RPMI8226 (cell line): ENCODE results near the gene GSE1.

Experiments used
- DNase-seq: peaks from one replicate; pipeline ENCODE4 v3.0.0-alpha.2; 2015

The GSE1 gene

GRCh38 chr16:85636234-85636812, 23.2 kb downstream of the GSE1 start:
- no peak for DNase-seq

- no peak for DNase-seq
Observed at GRCh38 chr16:85637061-85637807, 24.1 kb downstream of the GSE1 start.

GRCh38 chr16:85637808-85638647, 24.9 kb downstream of the GSE1 start:
- DNase-seq = no peak

GRCh38 chr16:85638695-85639409, 25.7 kb downstream of the GSE1 start:
- DNase-seq = no peak

GRCh38 chr16:85639529-85640253, 26.6 kb downstream of the GSE1 start:
- no peak for DNase-seq

GRCh38 chr16:85640254-85640558, 27.1 kb downstream of the GSE1 start:
- DNase-seq = no peak

GRCh38 chr16:85640585-85640984, 27.5 kb downstream of the GSE1 start:
- no peak for DNase-seq

- no peak for DNase-seq
Observed at GRCh38 chr16:85641305-85641704, 28.2 kb downstream of the GSE1 start.

GRCh38 chr16:85641776-85642176, 28.7 kb downstream of the GSE1 start:
- DNase-seq = no peak

- no peak for DNase-seq
Observed at GRCh38 chr16:85642762-85643358, 29.7 kb downstream of the GSE1 start.

- no peak for DNase-seq
Observed at GRCh38 chr16:85643631-85644030, 30.5 kb downstream of the GSE1 start.

- DNase-seq = no peak
Observed at GRCh38 chr16:85644093-85644712, 31.1 kb downstream of the GSE1 start.

GRCh38 chr16:85645021-85645589, 32.0 kb downstream of the GSE1 start:
- DNase-seq = no peak

GRCh38 chr16:85646358-85646907, 33.3 kb downstream of the GSE1 start:
- no peak for DNase-seq

- DNase-seq = no peak
Observed at GRCh38 chr16:85646976-85647375, 33.9 kb downstream of the GSE1 start.

- no peak for DNase-seq
Observed at GRCh38 chr16:85648070-85648714, 35.1 kb downstream of the GSE1 start.

- DNase-seq = no peak
Observed at GRCh38 chr16:85648805-85649204, 35.7 kb downstream of the GSE1 start.

GRCh38 chr16:85649411-85650134, 36.5 kb downstream of the GSE1 start:
- no peak for DNase-seq

- no peak for DNase-seq
Observed at GRCh38 chr16:85650135-85650843, 37.2 kb downstream of the GSE1 start.
